Occipital lobe (tissue), 2 donors: ENCODE measurements around the gene NENF. TPM values are rescaled to one million over a fixed set of nuclear protein-coding genes. Genes with fewer than 3 reads are reported as not detected.
"Not testable (repeated sequence)": the region's sequence is repeated elsewhere in the genome, so short reads cannot be mapped to it uniquely, and the experiment has no call there.

ENCODE experiments used
- DNase-seq: peaks from one replicate; lab custom pipeline; 2025; lab: John Stamatoyannopoulos, UW
- total RNA-seq: library from RNA; depleted of rRNA; stranded (reverse); fragments of >200 nt; gene quantifications from one replicate; pipeline ENCODE4 v1.2.3, GENCODE V29; 2014

NENF gene
- total RNA-seq, 1 donor from 2014 or later: 14.8 TPM

DNA sequence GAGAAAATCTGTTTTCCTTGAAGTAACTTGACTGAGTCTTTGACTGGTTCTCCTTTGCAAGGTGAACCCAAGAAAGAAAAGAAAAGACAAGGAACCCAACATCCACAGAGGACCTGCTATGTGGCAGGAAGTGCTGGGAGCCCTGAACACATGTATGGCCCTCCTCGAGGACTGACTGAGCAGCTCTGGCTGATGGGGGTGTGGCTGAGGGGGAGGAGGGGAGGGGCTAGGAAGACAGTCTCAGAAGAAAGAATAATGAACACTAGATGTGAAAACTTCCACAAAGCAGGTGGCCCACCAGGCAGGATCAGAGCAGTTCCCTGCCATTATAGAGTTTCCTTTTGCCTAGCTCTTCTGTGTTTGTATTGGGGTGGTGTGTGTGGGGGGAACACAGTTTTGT is 26.1 kb downstream of the NENF start:
- no peak for DNase-seq

DNA sequence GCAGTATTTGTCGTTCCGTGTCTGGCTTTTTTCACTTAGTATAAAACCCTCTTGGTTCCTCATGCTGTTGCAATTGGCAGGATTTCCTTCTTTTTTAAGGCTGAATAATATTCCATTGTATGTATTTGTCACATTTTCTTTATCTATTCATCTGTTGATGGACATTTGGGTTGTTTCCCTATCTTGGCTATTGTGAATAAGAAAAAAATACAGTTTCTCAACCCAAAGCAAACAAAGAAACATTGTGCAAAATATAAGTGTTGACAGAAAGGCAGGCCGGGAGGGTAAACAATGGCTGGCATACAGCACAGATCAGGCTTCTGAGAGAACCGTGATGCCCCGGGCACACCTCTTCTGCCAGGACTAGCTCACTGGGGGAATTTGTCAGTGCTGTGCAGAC is 26.9 kb downstream of the NENF start:
- DNase-seq: peak; percentile 43

DNA sequence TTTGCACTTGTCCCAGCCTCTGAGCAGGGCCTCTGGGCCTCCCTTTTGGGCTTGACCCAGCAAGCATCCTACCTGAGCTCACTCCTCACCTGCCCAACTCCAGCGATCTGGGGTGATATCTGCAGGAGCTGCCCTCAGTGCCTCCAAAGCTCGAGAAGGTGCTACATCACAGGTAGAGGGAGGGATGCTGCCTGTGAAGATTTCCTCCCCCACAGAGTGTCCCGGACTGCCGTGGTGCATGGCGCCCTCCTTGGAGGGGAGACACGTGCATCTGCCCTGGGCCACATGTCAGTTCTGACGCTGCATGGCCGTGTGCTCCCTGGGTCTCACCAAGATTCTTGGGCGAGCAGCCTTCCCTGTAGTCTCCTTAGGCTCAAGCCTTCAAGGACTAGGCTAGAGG is 27.7 kb downstream of the NENF start:
- no peak for DNase-seq

DNA sequence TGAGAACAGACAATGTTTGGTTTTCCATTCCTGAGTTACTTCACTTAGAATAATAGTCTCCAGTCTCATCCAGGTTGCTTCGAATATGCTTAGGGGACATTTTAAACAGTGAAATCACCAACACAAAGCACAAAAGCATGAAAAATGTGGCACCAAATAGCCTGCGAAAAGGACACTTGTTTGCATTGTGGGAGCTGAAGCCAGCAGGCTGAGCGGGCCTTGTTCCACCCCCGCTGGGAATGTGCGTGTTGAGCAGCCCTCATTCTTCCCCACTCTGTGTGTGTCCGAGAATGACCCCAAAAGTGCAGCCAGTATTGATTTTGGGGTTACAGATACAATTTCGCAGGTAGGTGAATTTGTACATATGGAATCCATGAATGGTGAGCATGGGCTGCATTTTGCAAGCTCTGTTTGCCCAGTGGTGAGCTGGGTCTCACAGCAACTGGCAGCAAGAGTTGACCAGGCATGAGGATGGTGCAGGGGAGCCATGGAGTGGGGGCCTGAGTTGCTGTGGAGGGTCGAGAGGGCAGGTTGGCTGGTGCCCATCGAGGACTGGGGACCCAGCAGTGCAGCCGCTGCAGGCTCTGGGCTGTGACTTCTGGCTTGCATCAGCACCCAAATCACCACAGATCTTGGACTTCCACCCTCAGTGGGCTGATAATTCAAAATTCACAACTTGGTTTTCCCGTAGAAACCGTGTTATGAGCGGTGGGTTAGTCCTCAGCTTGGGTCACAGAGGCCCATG is 29.4 kb downstream of the NENF start:
- no peak for DNase-seq

DNA sequence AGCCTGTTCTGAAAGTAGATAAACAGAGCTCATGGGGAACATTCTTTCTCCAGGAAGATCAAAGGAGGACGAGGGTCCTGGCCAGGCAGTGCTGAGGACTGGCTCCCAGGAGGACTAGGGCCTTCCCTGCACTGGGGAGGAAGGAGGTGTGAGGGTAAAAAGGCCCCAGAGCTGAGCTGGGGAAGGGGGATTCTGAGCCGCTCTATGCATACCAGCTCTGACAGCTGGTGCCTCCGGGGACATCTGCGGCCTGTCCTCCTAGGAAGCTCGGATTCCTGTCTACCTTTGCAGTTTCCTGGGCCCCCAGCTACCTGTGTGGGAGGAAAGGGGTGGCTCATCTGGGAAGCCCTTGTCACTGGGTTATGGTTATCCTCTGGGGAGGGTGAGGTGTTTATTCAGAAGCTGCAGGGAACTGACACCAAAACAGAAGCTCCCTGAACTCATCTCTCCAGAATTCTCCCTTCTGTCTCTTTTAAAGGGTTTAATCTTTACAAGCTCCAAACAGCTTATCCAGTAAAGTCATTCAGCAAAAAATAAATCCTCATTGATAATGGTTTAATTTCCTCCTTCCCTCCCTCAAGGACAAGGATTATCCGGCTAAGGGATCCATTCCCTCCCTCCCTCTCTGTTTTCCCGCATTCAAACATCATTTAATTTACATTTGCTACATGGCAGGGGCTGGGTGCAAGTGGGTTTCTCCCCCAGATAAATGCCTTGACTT is 31.0 kb downstream of the NENF start:
- DNase-seq: no peak

DNA sequence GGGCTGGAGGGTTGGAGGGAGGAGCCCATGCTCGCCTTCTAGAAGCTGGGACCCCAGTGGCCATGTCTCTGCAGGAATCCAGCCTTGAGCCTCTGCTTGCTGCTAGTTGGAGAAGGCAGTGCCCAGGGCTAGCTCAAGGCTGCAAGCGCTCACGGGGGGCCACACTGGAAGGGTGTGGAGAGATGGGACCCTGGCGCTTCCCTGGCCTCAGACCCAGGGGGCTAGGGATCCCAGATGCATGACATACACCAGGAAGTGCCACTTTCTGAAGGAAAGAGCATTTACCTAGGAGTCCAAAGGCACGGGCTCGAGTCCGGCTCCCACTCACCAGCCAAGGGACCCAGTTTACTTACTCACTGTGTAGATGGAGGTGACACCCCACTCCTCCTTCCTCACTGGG is 32.6 kb downstream of the NENF start:
- DNase-seq: no peak

DNA sequence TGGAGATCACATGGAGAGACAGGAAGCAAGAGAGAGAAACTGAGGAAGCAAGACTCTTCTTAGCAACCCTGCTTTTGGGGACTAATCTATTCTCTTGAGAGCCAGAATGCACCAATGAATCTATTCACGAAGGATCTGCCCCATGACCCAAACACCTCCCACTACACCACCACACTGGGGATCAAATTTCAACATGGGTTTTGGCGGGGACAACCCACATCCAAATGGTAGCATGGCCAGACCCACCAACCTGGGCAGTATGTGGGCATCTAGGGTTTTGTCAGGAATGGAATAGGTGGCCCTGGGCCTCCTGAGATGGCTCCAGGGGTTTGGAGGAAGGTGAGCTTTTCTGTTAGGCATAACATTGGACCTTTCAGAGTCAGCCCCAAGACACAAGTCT is 33.7 kb downstream of the NENF start:
- DNase-seq: no peak

DNA sequence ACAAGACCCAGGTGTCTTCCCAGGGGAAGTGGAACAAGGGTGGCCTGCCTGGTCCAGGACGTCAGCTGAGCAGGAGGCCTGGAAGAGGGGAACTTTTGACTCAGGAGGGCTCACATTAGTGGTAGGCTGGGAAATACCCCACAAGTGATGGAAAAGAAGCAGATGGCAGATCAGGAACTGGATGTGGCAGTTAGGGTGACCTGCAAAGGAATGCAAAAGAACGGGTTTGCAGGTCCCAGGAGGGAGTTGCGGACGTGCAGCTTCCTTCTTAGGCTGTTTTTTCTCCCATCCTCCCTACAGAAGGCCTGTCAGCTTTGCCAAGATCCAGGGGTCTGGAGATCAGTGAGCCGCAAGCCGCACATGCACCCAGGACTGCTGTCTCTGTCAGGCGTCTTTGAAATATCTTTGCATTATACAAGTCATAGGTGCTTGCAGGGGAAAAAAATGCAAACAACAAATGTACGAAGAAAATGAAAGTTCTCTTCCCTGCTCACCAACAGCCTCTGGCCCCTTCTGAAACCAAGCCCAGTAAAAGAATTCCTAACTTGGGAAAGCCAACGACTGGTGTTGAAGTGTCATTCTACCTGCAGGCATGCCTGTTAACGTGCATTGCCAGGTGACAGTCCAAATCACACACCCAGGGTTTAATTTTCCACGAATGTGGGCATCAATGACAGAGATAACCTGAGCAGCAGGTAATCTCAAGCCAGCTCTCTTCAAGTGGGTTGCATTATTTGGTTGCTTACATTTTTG is 34.4 kb downstream of the NENF start:
- no peak for DNase-seq

DNA sequence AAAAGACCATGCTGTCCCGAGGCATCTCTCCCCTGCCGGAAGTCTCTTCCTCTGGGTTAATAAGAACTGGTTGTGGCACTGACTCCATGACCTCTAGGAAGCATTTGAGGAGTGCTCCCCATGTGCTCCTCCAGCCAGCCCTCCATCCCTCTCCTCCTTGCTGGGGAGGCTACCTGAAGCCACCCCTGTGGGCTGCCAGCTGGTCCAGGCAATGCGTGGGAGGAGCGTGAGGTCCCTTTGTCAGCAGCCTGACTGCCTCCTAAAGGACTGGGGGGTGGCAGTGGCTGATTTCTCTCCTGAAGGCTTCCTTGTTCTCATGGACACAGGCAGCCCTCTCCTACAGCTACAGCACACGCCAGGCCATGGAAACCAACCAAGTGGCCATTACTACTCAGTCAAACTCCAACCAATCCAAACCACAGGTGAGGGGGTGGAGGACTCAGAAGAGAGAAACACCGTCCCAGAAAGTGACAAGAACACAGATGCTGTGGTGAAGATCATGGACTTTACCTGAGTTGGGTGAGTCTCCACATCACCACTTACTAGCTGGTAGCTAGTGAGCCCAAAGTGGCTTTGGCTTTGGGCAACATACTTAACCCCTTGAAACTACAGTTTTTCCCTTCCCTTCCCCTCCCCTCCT is 35.2 kb downstream of the NENF start:
- DNase-seq: peak; percentile 53

DNA sequence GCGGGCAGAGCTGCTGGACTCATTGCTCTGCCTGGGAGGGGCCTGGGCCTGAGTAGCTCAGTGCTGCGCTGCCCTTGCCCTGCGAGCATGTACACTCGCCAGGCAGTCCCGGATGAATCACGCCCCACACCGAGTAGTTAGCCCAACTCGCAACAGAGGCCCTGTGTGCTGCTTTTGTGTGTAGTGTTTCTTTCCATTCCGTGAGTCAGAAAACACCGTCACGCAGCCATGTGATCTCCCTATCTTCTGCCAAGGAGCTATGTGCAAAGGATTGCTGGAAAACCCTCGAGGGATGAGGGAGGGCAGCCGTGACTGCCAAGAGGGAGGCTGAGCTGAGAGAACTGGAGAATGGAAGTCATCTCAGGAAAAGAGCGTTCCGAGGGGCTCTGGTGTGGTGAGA is 37.3 kb downstream of the NENF start:
- DNase-seq: peak; percentile 86

DNA sequence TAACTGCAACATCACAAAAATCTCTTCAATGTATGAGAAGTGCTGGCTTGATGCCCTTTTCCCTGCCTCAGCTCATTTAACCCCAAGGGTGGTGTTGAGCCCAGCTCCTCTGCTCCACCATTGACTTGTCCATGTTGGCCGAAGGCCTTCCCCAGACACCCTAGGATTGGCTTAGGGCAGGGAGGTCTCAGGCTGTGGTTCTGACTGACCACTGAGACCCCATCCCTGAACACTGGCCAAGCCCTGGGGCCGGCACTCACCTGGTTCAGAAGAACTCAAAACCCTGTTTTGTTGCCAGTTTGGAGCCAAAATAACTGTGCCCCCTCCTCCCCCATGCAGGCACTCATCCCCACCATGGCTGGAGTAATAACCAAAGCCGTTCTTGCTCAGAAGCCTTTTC is 38.6 kb downstream of the NENF start:
- no peak for DNase-seq

DNA sequence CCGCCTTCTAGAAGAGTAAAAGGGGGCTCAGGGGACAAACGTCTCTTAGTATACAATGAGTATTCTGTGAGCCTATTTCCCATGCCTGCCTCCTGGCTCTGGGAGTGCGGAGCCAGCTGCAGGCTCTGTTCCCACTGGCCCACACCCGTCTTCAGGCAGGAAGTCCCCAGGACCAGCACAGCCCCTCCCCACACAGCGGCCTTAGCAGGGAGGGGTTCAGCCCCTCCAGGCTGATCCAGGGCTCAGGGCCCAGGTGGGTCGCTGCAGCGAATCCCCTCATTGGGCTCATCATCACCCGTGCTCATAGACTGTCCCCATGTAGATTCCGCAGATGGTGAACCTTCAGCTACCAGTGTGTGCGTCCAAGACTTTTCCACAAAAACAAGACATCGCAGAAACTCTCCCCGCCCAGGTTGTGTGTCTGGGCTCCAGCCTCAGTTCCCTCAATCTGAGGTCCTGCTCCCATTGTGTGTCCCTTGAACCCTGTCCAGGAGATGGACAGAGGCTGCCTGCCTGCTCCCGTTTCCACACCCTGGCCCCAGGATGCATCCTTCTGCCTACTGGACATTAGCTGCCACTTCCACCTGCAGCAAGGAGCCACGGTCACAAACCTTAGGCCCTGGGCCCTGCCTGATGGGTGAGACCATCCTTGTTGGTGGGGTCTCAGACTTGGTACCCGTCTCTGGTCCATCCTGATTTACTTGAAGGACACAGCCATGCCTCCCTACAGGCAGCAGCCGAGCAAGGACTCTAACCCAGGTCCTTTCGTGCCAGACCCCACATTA is 39.4 kb downstream of the NENF start:
- DNase-seq: no peak

DNA sequence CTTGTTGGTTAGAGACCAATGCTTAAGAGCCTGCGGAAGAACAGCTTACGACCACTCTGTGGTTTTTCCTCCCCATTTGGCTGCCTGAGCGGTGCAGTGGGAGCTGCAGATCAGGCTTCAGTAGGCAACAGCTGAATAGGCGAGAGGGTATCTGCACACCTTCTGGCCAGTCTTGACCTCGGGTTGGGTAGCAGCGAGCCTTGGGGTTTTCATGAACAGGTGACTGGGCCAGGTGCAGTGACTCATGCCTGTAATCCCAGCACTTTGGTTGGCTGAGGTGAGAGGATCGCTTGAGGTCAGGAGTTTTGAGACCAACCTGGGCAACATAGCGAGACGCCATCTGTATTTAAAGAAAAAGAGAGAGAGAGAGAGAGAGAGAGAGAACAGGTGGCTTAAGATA is 41.0 kb downstream of the NENF start:
- DNase-seq: no peak

DNA sequence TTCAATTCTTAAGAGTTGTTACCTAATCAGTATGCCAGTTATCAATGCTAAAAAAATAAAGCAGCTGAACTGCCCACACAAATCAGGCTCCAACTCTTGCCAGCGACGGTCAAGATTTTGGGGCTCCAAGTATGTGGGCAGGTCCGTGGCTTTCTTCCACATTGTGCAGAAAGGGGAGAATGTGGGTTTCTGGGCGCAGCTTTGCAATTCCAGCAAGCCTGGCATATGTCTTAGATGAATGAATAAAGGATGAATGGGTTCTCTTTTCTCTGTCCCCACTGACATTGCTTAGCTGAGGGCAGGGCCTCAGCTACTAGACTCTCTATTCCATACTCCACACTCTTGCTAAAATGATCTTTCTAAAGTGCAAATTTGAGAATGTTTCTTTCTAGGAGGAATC is 42.4 kb downstream of the NENF start:
- DNase-seq: no peak

DNA sequence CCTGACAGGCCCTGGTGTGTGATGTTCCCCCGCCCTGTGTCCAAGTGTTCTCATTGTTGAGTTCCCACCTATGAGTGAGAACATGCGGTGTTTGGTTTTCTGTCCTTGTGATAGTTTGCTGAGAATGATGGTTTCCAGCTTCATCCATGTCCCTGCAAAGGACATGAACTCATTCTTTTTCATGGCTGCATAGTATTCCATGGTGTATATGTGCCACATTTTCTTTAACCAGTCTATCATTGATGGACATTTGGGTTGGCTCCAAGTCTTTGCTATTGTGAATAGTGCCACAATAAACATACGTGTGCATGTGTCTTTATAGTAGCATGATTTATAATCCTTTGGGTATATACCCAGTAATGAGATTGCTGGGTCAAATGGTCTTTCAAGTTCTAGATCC is 43.1 kb downstream of the NENF start:
- DNase-seq: not testable (repeated sequence)

DNA sequence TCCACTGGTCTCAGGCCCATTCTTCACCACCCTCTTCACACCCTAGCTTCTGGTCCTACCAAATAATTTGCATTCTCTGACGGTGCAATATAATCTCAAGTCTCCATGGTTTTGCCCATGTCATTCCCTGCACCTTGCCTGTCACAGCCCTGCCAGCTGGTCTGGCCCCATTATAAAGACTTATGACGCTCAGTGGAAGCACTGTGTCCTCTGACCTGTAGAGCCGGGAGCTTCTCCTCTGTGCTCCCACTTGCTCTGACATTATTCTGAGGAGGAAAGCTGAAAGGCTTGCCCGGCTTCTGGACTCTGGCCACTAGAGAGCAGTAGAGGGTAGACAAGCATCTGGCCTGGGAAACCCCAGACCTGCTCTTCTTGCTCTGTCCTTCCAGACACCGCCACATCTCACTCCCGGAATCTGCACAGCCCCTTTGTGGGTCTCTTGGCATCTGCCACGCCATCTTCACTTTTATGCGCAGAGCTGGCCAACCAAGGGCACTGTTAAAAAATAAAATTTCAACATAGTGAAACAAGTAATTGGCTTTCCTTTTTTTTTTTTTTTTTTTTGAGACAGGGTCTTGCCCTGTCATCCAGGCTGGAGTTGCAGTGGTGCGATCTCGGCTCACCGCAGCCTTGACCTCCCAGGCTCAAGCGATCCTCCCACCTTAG is 44.4 kb downstream of the NENF start:
- DNase-seq: peak; percentile 68

DNA sequence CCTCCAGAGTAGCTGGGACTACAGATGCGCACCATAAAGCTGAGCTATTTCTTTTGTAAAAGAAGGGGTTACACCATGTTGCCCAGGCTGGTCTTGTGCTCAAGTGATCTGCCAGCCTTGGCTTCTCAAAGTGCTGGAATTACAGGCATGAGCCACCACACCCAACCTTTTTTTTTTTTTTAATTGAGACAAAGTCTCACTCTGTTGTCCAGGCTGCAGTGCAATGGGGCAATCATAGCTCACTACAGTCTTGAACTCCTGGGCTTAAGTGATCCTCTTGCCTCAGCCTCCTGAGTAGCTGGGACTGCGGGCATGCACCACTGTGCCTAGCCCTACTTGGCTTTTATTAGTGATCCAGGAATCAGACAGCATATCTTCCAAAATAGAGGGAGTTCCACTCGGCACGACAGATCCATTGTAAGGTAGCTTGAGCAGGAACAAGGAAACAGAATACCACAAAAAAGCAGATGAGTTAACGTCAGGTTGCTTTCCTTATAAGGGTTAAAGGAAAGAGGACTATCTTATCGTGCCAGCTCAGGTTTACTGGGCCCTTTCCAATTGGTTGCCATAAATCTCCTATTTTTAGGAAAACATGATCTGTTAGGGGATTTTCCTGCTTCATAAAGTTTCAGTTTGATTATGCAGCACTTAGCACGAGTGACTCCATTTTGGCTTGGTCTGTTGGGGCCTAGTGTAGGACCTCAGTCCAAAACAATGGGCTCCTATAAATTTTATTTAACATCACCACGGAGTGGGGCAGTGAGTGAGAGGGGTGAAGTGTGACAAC is 45.2 kb downstream of the NENF start:
- DNase-seq: no peak

DNA sequence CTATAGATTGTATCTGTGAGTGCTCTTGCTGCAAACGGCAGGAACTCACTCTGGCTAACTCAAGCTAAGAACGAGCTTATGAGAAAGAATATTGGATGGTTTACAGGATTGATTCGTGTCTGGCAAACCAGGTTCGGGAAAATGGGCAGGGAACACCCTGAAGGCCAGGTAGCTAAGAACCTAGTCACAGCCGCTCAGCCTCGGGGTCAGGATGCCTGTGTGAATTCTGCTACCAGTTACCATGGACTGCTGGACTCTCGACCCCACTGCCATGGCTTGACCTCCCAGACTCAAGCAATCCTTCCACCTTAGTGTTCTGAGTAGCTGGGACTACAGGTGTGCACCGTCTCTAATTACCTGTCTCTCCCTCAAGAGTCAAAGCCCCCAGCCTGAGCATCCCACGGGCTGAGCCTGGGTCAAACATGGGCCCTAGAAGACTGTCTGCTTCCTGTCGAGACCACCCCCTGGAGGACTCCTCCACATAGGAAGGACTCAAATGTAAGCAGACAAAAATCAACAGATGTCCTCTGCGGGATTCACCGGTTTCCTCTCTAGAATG is 45.8 kb downstream of the NENF start:
- no peak for DNase-seq

DNA sequence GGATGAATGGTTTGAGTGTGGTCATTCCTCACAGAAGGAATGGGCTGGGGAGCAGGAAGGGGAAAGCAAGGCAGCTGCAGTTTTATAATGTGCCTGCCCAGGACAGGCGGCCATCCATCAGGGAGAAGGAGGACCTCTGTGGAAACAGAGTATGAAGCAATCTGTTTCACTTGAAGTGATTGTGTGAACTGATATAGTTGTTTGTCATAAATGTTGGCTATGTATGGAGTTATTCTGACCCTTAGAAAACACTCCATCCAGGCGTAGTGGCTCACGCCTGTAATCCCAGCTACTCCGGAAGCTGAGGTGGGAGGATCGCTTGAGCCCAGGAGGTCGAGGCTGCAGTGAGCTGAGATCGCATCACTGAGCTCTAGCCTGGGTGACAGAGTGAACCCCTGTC is 46.5 kb downstream of the NENF start:
- no peak for DNase-seq
